Measurements from ENCODE around the gene TNFAIP1.

TNFAIP1 gene

GRCh38 chr17:28390141-28390540, 54.6 kb downstream of the TNFAIP1 start:
- DNase-seq (ENCODE audit: extremely low spot score) = no peak
- ChIA-PET CTCF (no interaction called here), POLR2A (no interaction called here)
- no peak for TF ChIP-seq CTCF (IDR thresholded peaks at IDR 0.05; ENCODE audit: control extremely low read depth, extremely low read depth, low read depth, missing control alignments)

GRCh38 chr17:28390563-28390962, 55.0 kb downstream of the TNFAIP1 start:
- CTCF ChIA-PET = no interaction called here

GRCh38 chr17:28390984-28391383, 55.4 kb downstream of the TNFAIP1 start:
- CTCF ChIA-PET = interaction anchor here (1.3 kb wide), 2 partner anchors 19 to 25 kb away, joined by 3 to 5 read pairs; no protein-coding TSS in a partner anchor
- no peak for TF ChIP-seq CTCF (IDR thresholded peaks at IDR 0.05; ENCODE audit: control extremely low read depth, extremely low read depth, low read depth, missing control alignments)
- POLR2A ChIA-PET = no interaction called here
- no peak for DNase-seq (ENCODE audit: extremely low spot score)

More at GRCh38 chr17:28390563-28390962, 55.0 kb downstream of the TNFAIP1 start:
- TF ChIP-seq CTCF (IDR thresholded peaks at IDR 0.05; ENCODE audit: control extremely low read depth, extremely low read depth, low read depth, missing control alignments) = no peak
- DNase-seq (ENCODE audit: extremely low spot score) = no peak
- POLR2A ChIA-PET = no interaction called here

- CTCF ChIA-PET = interaction anchor here (1.0 to 1.3 kb wide), 3 partner anchors 12 to 25 kb away, joined by 3 to 5 read pairs (median 4); no protein-coding TSS in a partner anchor
- POLR2A ChIA-PET = no interaction called here
- DNase-seq (ENCODE audit: extremely low spot score) = no peak
- TF ChIP-seq CTCF (IDR thresholded peaks at IDR 0.05; ENCODE audit: control extremely low read depth, extremely low read depth, low read depth, missing control alignments) = no peak
Measured at GRCh38 chr17:28391401-28391800, 55.8 kb downstream of the TNFAIP1 start.

- POLR2A ChIA-PET = no interaction called here
- CTCF ChIA-PET = interaction anchor here (1.0 kb wide), 1 partner anchor 13 kb away, joined by 4 read pairs; no protein-coding TSS in a partner anchor
- TF ChIP-seq CTCF (IDR thresholded peaks at IDR 0.05; ENCODE audit: control extremely low read depth, extremely low read depth, low read depth, missing control alignments) = no peak
- no peak for DNase-seq (ENCODE audit: extremely low spot score)
Measured at GRCh38 chr17:28392491-28392890, 56.9 kb downstream of the TNFAIP1 start.

GRCh38 chr17:28394337-28395116, 59.0 kb downstream of the TNFAIP1 start:
- CTCF ChIA-PET = interaction anchor here (1.7 kb wide), 1 partner anchor 22 kb away, joined by 5 read pairs; no protein-coding TSS in a partner anchor
- POLR2A ChIA-PET = no interaction called here
- no peak for TF ChIP-seq CTCF (IDR thresholded peaks at IDR 0.05; ENCODE audit: control extremely low read depth, extremely low read depth, low read depth, missing control alignments)
- no peak for DNase-seq (ENCODE audit: extremely low spot score)
